IMR-90 (cell line): ENCODE results near the gene MROH8. TPM values are rescaled to one million over a fixed set of nuclear protein-coding genes. Genes with fewer than 3 reads are reported as not detected.

ENCODE experiments used
- ATAC-seq: fragments of 200-7000 bp; cut with Tn5 transposase; 2 replicates; pipeline ENCODE4 v1.9.1; 2020; ENCODE audit warnings: low read depth, mild to moderate bottlenecking, moderate library complexity
- BruUV-seq: library from RNA; stranded (reverse); fragments of 400-500 nt; replicated peaks from 2 replicates; lab custom pipeline; 2021; lab: Mats Ljungman, UMichigan
- CTCF ChIA-PET: fragments of 300-600 bp; formaldehyde crosslinking; extraction: SDS; loops from one replicate; lab custom pipeline; 2021; ENCODE audit warnings: antibody characterized with exemption; lab: Yijun Ruan, JAX
- POLR2A ChIA-PET: fragments of 300-600 bp; sonication (Branson Sonifier 250); formaldehyde crosslinking; loops from one replicate; lab custom pipeline; 2022; ENCODE audit warnings: antibody characterized with exemption; ENCODE audit not compliant: unreplicated experiment; lab: Charles Lee
- DNase-seq: peaks from one replicate; pipeline ENCODE4 v3.0.0; 2013
- H2AFZ ChIP-seq: replicated peaks from 2 replicates; pipeline ENCODE3; 2013; ENCODE audit warnings: low read length, mild to moderate bottlenecking; ENCODE audit not compliant: poor library complexity
- H2AK5ac ChIP-seq: 2 replicates; pipeline ENCODE4 v1.6.1; 2013; ENCODE audit warnings: low read depth, low read length, inconsistent platforms
- H2AK9ac ChIP-seq: replicated peaks from 2 replicates; pipeline ENCODE3; 2013; ENCODE audit warnings: mild to moderate bottlenecking, low read depth, low read length, moderate library complexity; ENCODE audit not compliant: poor library complexity
- H2BK120ac ChIP-seq: 2 replicates; pipeline ENCODE4 v1.6.1; 2013; ENCODE audit warnings: low read depth, low read length, inconsistent platforms
- H2BK15ac ChIP-seq: 3 replicates; pipeline ENCODE4 v1.6.1; 2013; ENCODE audit warnings: low read depth, low read length, inconsistent platforms
- H2BK20ac ChIP-seq: 2 replicates; pipeline ENCODE4 v1.6.1; 2013; ENCODE audit warnings: low read depth, mild to moderate bottlenecking, inconsistent platforms, low read length, moderate library complexity
- H2BK5ac ChIP-seq: 2 replicates; pipeline ENCODE4 v1.6.1; 2013; ENCODE audit warnings: mild to moderate bottlenecking, low read depth, low read length, inconsistent platforms; ENCODE audit not compliant: poor library complexity, severe bottlenecking
- H3K14ac ChIP-seq: replicated peaks from 2 replicates; pipeline ENCODE4 v1.6.1; 2013; ENCODE audit warnings: low read depth, low read length, inconsistent platforms
- H3K18ac ChIP-seq: 2 replicates; pipeline ENCODE4 v1.6.1; 2013; ENCODE audit warnings: low read depth, low read length, control low read depth
- H3K23ac ChIP-seq: 2 replicates; pipeline ENCODE4 v1.6.1; 2013; ENCODE audit warnings: low read depth, low read length, inconsistent platforms
- H3K27ac ChIP-seq: 2 replicates; pipeline ENCODE4 v1.5.1; 2013; ENCODE audit warnings: mild to moderate bottlenecking, control low read depth, low read length; ENCODE audit not compliant: insufficient read depth
- H3K27me3 ChIP-seq: 2 replicates; pipeline ENCODE4 v1.6.1; 2013; ENCODE audit warnings: low read length; ENCODE audit not compliant: control insufficient read depth, insufficient read depth
- H3K36me3 ChIP-seq: 2 replicates; pipeline ENCODE4 v1.6.1; 2013; ENCODE audit warnings: low read length, mixed read lengths; ENCODE audit not compliant: control insufficient read depth, insufficient read depth
- H3K4ac ChIP-seq: 2 replicates; pipeline ENCODE4 v1.6.1; 2013; ENCODE audit warnings: low read depth, low read length, inconsistent platforms
- H3K4me1 ChIP-seq: 2 replicates; pipeline ENCODE4 v1.6.1; 2013; ENCODE audit warnings: low read length, mixed read lengths; ENCODE audit not compliant: control insufficient read depth, insufficient read depth
- H3K4me2 ChIP-seq: 2 replicates; pipeline ENCODE4 v1.6.1; 2013; ENCODE audit warnings: low read depth, mild to moderate bottlenecking, control low read depth, low read length, moderate library complexity
- H3K4me3 ChIP-seq: 2 replicates; pipeline ENCODE4 v1.5.1; 2013; ENCODE audit warnings: low read depth, mild to moderate bottlenecking, control low read depth, low read length, moderate library complexity; ENCODE audit not compliant: insufficient read depth
- H3K56ac ChIP-seq: 2 replicates; pipeline ENCODE4 v1.6.1; 2013; ENCODE audit warnings: low read length, inconsistent platforms; ENCODE audit not compliant: insufficient read depth; ENCODE audit errors: extremely low read depth
- H3K79me1 ChIP-seq, 2 experiments: 2 replicates each; pipeline ENCODE4 v1.6.1; 2013; ENCODE audit warnings: low read length in 2 of 2, inconsistent platforms in 1 of 2, low read depth in 1 of 2
- H3K9ac ChIP-seq: 2 replicates; pipeline ENCODE4 v1.6.1; 2013; ENCODE audit warnings: low read depth, low read length, control low read depth
- H3K9me1 ChIP-seq: 2 replicates; pipeline ENCODE4 v1.6.1; 2013; ENCODE audit warnings: low read length, inconsistent platforms; ENCODE audit not compliant: insufficient read depth
- H3K9me3 ChIP-seq: 2 replicates; pipeline ENCODE4 v1.6.1; 2013; ENCODE audit warnings: low read length; ENCODE audit not compliant: control insufficient read depth, insufficient read depth
- H4K20me1 ChIP-seq: 2 replicates; pipeline ENCODE4 v1.6.1; 2013; ENCODE audit warnings: low read length, inconsistent platforms; ENCODE audit not compliant: insufficient read depth
- H4K5ac ChIP-seq: 2 replicates; pipeline ENCODE4 v1.6.1; 2013; ENCODE audit warnings: mild to moderate bottlenecking, low read depth, low read length, control low read depth
- H4K8ac ChIP-seq, 2 experiments: 2 replicates each; pipeline ENCODE4 v1.6.1; 2013; ENCODE audit warnings: low read depth in 2 of 2, low read length in 2 of 2, control low read depth in 1 of 2, inconsistent platforms in 1 of 2
- H4K91ac ChIP-seq: 2 replicates; pipeline ENCODE4 v1.6.1; 2013; ENCODE audit warnings: low read depth, low read length, inconsistent platforms; ENCODE audit not compliant: insufficient read depth
- MAZ ChIP-seq: IDR thresholded peaks from 2 replicates; pipeline ENCODE4 v1.6.1; 2012; ENCODE audit warnings: low read depth, mild to moderate bottlenecking, low read length, improper control_type of control experiment, moderate library complexity, borderline replicate concordance
- WGBS, 2 experiments: methylation state at CpG; one replicate each; pipeline versions ENCODE4 v1.1.5 to v1.1.7; 2013; ENCODE audit warnings: missing lambda C conversion rate in 2 of 2; ENCODE audit not compliant: insufficient read length in 1 of 2; ENCODE audit errors: extremely low coverage in 2 of 2; 5-methylcytosine and 5-hydroxymethylcytosine counted together
- dilution Hi-C: fragments of 300-500 bp; cut with HindIII; formaldehyde crosslinking; loops from one replicate; pipeline ENCODE4 v1.14.3; 2018; ENCODE audit warnings: low sequenced_read_pairs; ENCODE audit not compliant: unreplicated experiment
- in situ Hi-C: fragments of 300-500 bp; cut with MboI; formaldehyde crosslinking; loops from 3 replicates; pipeline ENCODE4 v1.14.3; 2019; ENCODE audit warnings: low sequenced_read_pairs, inconsistent platforms, mixed read lengths
- intact Hi-C: fragments of 100-400 bp; cut with micrococcal nuclease; formaldehyde crosslinking; loops from 2 replicates; pipeline ENCODE4 v1.10.0; 2022
- polyA plus RNA-seq, 3 experiments: library from polyadenylated mRNA; depleted of rRNA; stranded (reverse); fragments of >200 nt; gene quantifications; 2 replicates each; pipeline ENCODE4 v1.2.3, GENCODE V29; 2012; ENCODE audit warnings: low replicate concordance in 1 of 3
- total RNA-seq: library from RNA; depleted of rRNA; stranded (reverse); fragments of >200 nt; gene quantifications from 2 replicates; pipeline ENCODE4 v1.2.3, GENCODE V29; 2012

Gene MROH8
- total and polyA plus RNA-seq, 2 of the 4 experiments (the other 2 are of a cell fraction) = 1.3 to 1.8 TPM

GRCh38 chr20:37096415-37097041, 82.8 kb downstream of the MROH8 start:
- WGBS, 2 experiments = 60% methylated on average over 1 of the region's 11 CpGs; no CpG with 5 or more reads in 1 of the 2 experiments
- Histone ChIP-seq H4K91ac (peak overlapping the region; percentile 87), H2BK120ac (peak overlapping the region; percentile 49; the same call in 1 of the 2 replicates), H3K36me3 (no peaks in the 10 kb centered on the region), H3K4ac (peak overlapping the region; percentile 74), H3K9ac (no peak overlapping the region), H3K27me3 (no peaks in the 10 kb centered on the region), H2BK15ac (no peak overlapping the region), H3K4me2 (peak overlapping the region; percentile 62; the same call in 1 of the 2 replicates), H4K8ac (peak overlapping the region; percentile 89 to 96), H2AK5ac (no peak overlapping the region; the same call in 1 of the 2 replicates), H3K9me1 (peaks cover 11% of the 10 kb centered on the region), H3K27ac (no peak overlapping the region; the same call in 1 of the 2 replicates), H4K20me1 (no peaks in the 10 kb centered on the region), H2AFZ (peak overlapping the region; percentile 100), H3K79me1 (peaks cover 20 to 31% of the 10 kb centered on the region in 2 experiments), H3K9me3 (no peaks in the 10 kb centered on the region), H3K23ac (peak overlapping the region; percentile 17; the same call in 1 of the 2 replicates), H3K4me1 (peaks cover 6% of the 10 kb centered on the region), H3K56ac (no peak overlapping the region), H2AK9ac (peak overlapping the region; percentile 77), H4K5ac (peak overlapping the region; percentile 95), H3K14ac (peak overlapping the region; percentile 67), H3K18ac (no peak overlapping the region), H2BK20ac (peak overlapping the region; percentile 12; the same call in 1 of the 2 replicates), H2BK5ac (no peak overlapping the region), H3K4me3 (peak overlapping the region; percentile 89)
- no peak for TF ChIP-seq MAZ
- in situ Hi-C loops = no loop called here
- BruUV-seq = no TSS peak
- POLR2A ChIA-PET = no interaction called here
- ATAC-seq (no peak), DNase-seq (no peak)
- intact Hi-C loops = no loop called here
- CTCF ChIA-PET = interaction anchor here (1.1 kb wide), 1 partner anchor 15 kb away, joined by 6 read pairs; no protein-coding TSS in a partner anchor
- dilution Hi-C loops = no loop called here
